Activated CD4-positive, alpha-beta T cell treated with anti-CD3 and anti-CD28 coated beads, Interleukin-2, amount 50 U/mL, for 4 hours (primary cell): ENCODE data around the gene SLC30A2.
A peak's percentile ranks its signal among the peaks of the same experiment; 100 is the strongest.

ENCODE experiments used
- DNase-seq, 2 experiments: peaks; one replicate each; pipeline ENCODE4 v3.0.0-alpha.2; 2020

SLC30A2 gene

DNA sequence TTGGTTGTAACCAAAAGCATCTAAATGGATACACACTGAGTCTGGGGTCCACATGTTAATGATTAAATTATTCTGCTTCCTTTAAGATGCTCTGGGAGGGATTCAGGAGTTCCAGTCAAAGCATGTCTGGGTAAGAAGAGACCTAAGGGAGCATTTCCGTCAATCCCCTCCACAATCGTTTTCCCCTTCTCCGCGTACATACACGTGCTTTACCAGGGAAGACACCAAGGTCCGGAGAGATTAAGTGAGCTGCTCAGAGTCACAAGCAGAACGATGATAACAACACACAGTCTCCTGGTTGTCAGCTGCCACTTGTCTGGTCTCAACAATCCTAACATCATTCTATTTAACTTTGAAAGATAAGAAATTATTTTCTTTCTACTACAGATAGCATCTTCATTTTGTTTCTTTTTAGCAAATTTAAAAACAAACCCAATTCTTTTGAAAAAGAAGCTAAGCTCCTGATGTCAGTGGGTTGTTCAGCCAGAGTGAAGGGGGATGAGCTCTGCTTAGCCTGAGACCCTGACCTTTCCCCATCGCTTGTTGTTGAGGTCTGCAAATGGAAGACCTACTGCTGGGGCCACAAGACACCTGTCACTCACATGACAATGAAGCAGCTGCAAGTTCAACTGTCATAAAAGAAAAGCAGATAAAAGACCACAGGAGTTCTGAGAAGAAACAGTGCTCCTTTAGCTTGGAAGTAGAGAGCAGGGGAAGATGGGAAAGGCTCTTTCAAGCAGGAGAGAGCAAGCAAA is 52.5 kb downstream of the SLC30A2 start:
- no peak for DNase-seq

DNA sequence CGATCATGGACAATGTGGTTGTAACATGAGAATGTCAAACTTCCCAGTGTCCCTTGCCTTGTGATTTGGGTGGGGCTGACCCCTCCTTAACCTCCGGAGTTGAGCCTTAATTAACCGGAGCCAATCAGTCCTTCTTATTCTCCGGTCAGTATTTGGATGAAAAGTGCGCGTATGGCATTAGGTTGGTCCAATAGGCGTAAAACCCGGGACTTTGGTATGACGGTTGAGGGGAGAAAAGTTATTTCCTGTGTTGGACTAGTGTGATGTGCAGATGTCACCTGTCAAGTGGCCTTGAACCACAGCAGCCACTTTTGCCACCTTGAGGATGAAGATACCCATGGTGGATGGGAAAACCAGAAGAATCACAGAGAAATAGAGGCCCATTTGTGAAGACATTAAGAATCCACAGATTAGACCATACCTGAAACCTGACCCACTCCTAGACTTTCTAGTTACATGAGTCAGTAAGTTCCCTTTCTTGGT is 53.2 kb downstream of the SLC30A2 start:
- no peak for DNase-seq

DNA sequence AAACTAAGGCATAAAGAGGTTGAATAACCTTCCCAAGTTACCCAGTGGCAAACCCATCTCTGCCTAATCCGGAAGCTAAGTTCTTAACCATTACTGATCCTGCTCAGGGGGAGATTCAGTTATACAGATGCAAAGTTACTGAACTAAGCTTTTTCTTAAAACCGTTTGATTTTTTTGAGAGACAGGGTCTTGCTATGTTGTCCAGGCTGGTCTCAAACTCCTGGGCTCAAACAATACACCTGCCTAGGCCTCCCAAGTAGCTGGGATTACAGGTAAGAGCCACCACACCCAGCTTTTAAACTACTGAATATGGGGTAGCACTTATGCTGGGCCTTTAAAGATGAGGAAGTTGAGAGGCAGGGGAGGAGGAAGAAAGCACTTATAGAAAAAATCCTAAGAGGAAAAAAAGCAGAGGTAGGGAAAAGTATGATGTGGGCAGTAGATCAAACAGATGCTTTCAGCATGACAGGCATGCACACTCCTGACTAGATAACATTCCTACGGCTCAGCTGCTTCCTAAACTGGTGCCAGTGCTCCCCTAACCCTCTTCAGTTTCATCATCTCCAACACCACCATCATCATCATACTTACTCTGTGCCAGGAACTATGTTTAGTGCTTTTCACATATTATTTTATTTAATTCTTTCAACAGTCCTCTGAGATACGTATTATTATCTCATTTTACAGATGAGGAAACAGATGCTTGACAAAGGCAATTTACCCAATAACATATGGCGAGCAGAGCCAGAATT is 53.8 kb downstream of the SLC30A2 start:
- DNase-seq, result no peak

DNA sequence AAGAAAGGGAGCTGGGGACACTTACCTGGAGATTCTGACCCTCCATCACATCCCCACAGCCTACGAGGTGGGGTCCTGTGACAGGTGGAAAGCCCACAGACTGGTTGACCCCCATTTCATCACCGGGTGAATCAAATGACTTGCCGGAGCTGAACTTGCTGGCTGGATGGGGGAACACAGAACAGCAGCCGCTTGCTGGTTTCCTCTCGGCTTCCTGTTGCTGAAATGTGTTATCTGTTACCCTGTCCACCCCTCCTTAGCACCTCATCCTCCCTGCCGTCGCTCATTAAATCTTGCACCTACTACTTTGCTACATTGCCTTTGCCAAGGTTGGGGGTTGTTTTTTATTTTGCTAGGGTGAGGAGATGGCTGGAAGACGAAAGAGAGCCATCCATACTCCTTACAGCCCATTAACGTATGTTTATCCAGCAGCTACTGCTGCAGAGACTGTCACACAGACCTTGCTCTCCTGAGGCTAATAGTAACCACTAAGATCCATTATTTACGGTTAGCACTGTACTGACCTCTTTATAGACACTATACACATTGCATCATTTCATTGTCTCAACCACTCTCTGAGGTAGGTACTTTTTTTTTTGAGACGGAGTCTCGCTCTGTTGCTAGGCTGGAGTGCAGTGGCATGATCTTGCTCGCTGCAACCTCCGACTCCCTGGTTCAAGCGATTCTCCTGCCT is 55.1 kb downstream of the SLC30A2 start:
- peak; percentile 12 to 15 for DNase-seq

DNA sequence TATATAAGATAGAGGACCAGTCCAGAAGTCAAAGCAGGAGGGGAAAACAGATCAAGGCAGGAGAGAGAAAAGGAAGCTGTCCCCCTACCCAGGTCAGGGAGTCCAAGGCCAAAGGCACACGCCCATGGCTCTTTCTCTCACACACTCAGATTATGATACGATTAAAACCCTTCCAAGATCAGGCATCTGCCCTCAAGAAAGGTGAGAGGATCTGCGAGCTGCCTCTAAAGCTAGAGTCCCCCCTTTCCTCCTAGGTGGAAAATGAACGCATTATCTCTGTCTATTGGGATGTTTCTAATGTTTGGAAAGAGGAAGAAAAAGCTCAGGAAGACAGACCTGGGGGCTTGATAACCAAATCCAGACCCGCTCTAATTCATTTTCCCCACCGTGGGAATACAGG is 55.7 kb downstream of the SLC30A2 start:
- no peak for DNase-seq

DNA sequence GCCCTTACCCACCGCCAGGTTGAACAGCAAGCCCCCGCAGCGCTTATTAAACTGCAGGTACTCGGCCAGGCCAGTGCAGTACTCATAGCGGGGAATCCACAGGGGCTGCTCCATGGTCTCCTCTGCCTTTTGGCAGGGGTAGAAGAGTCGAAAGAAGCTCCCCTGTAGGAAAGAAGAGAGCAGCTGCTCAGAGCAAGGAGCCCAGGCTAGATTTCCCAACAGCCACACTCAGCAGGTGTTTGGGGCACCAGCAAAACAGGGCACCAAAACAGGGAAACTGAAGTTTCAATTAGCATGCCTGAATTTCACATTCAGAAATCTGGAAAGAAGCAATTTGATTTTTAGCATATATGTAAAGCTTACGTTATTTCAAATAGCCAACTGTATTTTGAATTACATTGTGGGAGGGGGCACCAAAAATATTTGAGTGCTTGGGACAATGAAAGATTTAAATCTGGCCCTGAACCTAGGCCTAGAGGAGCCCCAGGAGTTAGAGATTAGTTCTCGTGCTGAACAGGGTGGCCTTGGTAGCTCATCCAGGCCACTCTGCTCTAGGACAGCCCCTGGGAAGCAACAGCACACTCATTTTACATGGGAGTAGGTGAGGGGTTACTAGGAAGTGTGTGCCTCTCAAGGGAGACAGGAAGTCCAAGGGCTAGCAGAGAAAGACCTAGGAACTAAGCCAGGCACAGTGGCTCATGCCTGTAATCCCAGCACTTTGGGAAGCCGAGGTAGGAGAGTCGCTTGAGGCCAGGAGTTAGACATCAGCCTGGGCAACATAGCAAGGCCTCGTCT is 56.3 kb downstream of the SLC30A2 start:
- no peak for DNase-seq

DNA sequence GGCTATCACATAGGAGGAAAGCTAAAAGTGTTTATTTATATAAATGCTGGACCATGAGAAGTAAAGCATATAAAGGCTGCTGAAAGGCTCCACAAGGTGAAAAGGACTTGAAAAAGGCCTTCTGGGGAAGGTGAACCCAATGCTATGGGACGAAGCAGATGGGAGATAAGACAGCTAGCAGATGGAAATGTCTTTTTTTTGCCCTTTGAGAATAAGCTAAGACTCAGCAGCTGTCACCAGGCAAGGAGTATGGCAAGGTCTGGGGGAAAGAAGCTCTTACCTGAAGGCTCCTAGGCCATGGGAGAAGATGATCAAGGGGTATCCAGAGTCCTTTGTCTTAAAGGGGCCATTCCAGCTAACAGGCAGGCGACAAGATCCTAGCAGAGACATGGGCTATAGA is 58.0 kb downstream of the SLC30A2 start:
- no peak for DNase-seq
